HG03565 (cell line): ENCODE results near the gene NEUROD2.

ENCODE experiments used
- ATAC-seq: cut with Tn5 transposase; IDR thresholded peaks from one replicate; pipeline ENCODE4 v1.9.1; 2021; ENCODE audit warnings: mild to moderate bottlenecking, moderate library complexity; ENCODE audit not compliant: unreplicated experiment

NEUROD2 gene

DNA sequence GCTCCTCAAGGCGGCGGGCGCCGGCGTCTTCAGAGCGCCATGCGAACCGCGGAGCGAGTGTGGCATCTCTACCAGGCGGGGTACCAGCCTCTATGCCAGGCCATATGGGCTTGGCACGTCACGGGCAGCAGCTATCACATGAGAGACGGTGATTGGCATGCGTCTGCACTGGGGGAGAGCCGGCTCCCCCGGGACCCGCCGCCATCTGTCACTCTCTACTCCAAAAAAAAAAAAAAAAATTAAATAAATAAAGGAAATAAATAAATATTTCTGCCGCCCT is at the start of gene NEUROD2:
NEUROD2 (minus strand) TSS at position 70 of the 280 bp plus-strand sequence. CDS start 1,321 bp downstream, outside the sequence.
- no peak for ATAC-seq

DNA sequence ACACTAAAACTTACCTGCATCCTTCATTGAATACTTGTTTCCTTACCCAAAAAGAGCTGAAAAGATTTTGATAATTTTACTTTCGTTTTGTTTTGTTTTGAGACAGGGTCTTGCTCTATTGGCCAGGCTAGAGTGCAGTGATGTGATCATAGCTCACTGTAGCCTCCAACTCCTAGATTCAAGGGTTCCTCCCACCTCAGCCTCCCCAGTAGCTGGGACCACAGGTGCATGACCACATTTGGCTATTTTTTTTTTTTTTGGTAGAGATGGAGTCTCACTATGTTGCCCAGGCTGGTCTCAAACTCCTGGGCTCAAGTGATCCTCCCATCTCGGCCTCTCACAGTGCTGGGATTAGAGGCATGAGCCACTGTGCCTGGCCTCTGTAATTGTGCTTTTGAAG is 47.4 kb upstream of the NEUROD2 start:
- ATAC-seq, result no peak

DNA sequence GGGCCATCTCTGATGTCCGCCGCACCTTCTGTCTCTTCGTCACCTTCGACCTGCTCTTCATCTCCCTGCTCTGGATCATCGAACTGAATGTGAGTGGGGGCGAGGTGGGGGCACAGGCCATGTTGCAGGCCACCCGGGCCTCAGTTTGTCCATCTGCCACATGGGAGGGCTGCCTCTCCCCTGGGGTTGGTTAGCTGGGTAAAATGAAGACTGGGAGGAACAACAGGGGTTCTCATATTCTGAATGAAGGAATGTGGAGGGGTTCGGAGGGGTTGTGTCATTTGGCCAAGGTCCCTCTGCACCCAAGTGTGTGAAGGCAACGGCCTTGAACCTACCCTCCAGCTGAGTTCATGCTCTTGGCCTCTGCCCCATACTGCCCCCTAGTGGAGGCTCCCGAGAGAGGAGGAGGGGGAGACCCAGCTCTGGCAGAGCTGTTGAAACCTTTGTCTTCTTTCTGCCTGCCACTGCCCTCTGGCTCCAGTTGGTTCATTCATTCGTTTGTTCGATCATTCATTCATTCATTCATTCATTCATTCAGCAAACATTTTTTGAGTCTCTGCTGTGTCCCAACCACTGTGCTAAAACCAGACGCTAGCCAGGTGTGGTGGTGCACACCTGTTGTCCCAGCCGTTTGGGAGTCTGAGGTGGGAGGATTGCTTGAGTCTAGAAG is 46.1 kb upstream of the NEUROD2 start:
- ATAC-seq, result no peak

DNA sequence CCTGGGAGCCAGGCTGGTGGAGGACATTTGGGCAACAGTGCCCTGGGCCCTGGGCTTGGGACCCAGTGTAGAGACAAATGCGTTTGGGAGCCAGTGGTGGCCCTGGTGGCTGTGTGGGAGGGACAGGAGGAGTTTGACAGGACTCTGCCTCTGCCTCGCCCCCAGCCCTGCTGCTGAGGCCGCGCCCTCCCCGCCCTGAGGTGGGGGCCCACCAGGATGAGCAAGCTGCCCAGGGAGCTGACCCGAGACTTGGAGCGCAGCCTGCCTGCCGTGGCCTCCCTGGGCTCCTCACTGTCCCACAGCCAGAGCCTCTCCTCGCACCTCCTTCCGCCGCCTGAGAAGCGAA is 45.6 kb upstream of the NEUROD2 start:
- no peak for ATAC-seq

DNA sequence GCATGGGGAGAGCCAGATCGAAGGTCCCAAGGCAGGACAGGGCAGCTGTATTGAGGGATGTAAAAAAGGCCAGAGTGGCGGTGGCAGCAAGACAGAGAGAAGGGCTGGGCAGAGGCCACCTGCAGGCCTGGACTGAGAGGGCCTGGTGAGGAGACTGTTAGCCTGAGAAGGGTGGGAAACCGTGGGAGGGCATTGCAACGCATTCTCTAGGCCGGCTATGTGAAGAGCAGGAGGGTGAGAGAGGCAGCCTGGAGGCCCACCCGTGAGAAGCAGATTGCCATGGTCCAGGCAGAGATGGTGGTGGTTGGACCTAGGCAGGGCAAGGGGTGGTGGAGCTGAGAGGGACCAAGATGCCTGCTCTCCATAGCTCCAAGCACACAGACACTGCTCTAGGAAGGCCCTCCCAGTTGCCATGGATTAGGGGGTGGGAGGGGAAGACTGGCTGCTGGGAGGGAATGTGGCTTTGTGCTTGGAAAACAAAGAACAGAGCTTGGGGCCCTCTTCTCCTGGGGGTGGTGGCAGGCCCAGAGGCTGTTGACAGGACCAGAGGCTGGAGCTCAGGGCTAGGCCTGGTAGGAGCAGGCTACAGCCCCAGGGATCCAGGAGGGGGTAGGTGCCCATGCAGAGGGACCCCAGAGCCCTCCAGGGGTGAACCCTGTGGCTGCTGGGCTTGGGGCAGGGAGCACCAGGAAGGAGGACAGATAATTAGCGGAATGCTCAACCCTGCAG is 45.0 kb upstream of the NEUROD2 start:
- no peak for ATAC-seq

DNA sequence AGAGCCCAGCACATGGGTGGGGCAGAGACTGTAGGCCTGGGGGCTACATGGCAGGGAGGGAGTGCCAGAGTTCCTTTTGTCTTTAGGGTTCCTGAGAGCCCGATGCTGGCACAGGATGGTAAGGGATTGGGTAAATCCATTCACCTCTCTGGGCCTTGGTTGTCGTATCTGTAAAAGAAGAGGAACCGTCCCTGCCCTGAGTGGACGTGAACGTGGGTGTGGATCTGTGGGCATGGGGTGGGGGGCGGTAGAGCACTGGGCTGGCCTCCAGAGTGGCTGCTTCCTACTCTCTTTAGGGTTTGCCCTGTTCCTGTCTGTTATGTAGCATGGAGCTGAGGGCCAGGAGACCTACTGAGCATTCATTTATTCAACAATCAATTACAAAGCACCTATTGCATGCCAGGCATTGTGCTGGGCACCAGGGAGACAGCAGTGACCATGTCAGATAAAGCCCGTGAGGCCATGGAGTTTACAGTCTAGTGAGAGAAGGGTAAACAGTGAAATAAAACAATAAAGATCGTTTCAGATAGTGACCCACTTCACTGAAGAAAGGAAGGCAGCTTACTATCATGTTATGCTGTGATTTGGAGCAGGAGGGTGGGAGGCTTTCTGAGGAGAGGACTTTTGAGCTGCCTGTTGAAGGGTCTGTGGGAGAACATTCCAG is 44.3 kb upstream of the NEUROD2 start:
- no peak for ATAC-seq

DNA sequence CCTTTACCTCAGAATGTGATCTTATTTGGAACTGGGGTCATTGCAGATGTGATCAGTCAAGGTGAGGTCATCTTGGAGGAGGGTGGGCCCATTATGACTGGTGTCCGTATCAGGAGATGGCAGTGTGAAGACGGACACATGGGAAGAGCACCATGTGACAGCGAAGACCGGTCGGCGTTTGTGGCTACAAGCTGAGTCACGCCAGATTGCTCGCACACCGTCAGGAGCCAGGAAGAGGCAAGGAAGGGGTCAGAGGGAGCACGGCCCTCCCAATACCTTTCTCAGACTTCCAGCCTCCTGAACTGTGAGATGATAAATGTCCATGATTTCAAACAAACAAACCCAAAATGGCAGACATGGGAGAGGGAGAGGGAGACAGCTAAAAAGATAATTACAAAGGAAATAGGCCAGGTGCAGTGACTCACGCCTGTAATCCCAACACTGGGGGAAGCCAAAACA is 42.4 kb upstream of the NEUROD2 start:
- ATAC-seq, result no peak

- ATAC-seq, result no peak
These were observed 41.1 kb upstream of the NEUROD2 start for GRCh38 chr17:39648616-39649366.

DNA sequence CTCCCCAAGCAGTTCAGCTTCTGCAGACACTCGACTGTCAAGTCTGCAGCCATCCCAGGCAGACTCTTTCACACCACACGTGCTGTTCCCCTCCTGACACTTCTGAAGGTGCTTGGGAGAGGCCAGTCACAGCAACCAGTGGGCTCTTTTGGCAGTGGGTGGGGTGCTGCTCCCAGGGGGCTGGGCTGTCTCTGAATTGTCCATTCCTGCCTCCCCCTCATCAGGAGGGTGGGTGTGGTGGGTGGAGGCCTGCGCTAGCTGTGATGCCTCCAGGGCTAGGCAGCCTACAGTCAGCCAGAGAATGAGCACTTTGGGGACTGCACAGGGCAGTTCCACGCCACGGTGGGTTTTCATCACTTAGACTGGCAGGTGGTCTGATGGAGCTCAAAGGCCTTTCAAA is 39.5 kb upstream of the NEUROD2 start:
- ATAC-seq, result no peak

DNA sequence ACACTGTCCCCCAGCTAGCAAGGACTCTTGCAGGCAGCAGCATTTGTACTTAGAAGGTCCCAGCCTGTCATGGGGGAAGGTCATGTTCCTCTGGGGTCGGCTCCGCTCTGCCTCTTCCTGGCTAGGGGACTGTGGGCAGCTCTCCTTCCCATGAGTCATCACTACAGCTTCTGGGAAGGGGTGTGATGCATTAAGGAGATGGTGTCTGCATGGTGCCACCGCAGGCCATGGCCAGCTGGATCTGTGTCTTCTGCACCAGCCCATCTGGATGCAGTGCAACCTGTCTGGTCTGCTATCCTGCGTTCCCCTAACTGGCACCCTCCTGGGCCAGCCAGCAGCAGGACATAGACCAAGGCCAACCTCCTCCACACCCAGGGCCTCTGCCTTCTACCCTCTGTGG is 35.6 kb upstream of the NEUROD2 start:
- ATAC-seq, result no peak

DNA sequence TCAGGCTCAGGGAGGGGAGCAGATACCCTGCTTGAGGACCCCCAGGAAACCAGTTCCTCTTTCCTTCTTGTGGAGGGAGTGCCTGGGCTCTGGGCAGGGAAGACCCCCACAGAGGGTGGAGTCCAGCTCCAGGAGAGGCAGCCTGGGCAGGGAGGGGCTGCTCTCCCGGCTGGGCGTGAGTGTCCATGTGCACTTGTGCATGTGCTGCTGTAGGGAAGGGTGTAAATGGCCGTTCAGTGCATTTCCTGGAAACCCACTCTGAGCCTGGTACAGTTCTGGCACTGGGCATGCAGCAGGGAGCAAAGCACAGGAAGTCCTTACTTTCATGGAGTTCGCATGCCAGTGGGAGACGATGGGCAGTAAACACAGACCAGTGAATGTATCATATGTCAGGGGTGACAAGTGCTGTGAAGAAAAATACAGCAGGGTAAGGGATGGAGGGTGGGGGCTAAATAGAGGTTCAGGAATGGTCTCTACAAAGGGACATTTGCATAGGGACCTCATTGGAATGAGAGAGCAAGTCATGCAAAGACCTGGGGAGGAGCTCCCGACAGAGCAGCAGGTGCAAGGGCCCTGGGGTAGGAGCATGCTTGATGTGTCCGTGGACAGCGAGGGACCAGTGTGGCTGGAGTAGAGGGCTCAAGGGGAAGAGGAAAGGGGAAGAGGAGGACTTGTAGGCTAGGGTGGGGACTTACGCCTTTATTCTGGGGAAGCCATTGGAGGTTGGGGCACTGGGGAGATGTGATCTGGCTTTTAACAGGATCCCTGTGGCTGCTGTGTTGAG is 34.8 kb upstream of the NEUROD2 start:
- ATAC-seq, result no peak

GRCh38 chr17:39641883-39642282 is 34.2 kb upstream of the NEUROD2 start:
- no peak for ATAC-seq

GRCh38 chr17:39641097-39641496 is 33.4 kb upstream of the NEUROD2 start:
- ATAC-seq, result no peak

DNA sequence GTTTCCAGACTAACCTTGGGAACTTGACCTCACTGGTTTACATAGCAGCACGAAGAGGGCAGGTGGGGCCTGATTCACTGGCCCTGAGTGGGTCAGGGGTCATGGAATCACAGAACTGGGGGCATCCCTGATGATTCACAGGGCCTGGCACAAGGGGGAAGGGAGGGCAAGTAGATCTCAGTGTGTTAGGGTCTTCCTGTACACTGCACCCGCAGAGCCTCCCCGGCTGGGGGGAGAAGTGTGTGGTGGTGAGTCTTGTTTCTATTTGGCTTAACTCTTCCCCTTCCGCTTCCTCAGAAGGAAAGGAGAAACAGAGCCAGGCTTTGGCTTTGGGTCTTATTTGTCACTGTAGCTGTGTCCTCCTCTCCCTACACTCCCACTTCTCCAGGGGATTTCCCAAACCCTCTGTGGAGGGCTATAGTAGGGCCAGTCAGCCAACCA is 32.9 kb upstream of the NEUROD2 start:
- no peak for ATAC-seq

- ATAC-seq, result no peak
These were observed 32.1 kb upstream of the NEUROD2 start for GRCh38 chr17:39639566-39640458.

- ATAC-seq, result no peak
These were observed 31.3 kb upstream of the NEUROD2 start for GRCh38 chr17:39639043-39639442.

- no peak for ATAC-seq
These were observed 30.6 kb upstream of the NEUROD2 start for GRCh38 chr17:39638317-39638716.

DNA sequence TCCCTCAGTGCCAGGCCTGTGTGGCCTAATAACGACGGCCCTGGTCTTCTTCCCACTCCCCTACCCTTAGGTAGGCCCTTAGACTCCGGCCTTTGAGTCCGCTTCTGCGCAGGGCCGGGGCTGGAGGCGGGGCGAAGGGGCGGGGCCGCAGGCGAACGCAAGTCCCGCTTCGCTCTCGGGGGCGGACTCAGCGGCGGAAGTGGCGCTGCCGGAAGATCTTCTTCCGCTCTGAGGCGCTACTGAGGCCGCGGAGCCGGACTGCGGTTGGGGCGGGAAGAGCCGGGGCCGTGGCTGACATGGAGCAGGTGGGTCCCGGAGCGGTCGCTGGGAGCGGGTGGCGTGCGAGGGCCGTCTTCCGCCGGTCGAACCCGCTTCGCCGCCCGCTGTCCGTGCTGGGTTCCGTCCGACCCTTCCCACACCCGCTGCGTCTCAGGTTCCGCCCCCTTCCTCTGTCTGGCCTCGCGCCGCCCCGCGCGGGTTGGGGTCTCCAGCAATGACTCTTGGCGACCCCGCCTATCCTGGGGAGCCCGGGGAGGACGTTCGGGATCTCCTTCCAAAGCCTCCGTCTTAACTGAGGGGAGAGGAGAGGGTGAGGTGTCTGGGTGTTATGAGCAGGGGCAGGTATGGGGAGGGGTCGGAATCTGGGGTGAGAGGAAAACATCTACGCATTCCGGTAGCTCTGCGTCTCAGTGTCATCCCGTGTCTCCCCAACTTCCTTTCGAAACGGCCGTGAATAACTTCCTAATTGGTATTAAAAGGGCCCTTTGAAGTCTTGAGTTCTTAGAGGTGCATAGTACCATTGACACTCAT is 29.4 kb upstream of the NEUROD2 start, which contains the start of gene STARD3:
STARD3 (plus strand) TSS at position 218 of the 810 bp plus-strand sequence. CDS start 16,388 bp downstream, outside the sequence.
- peak; percentile 60 for ATAC-seq

GRCh38 chr17:39636587-39636926 is 28.8 kb upstream of the NEUROD2 start:
- ATAC-seq, result no peak
